HepG2 (cell line): ENCODE measurements around the gene FGFR1OP2.

ENCODE experiments used
- CTCF ChIP-seq: sonication (generic); formaldehyde crosslinking; IDR thresholded peaks from 2 replicates; pipeline ENCODE4 v1.5.0; 2020; ENCODE audit warnings: mild to moderate bottlenecking, missing genetic modification reagents, moderate library complexity
- MAX ChIP-seq: IDR thresholded peaks from 2 replicates; pipeline ENCODE4 v1.6.1; 2012; ENCODE audit warnings: inconsistent platforms
- SMAD9 ChIP-seq: sonication (generic); formaldehyde crosslinking; IDR thresholded peaks from 2 replicates; pipeline ENCODE4 v1.5.1; 2020; ENCODE audit warnings: mild to moderate bottlenecking, missing genetic modification reagents
- TAF15 ChIP-seq: fragments of 200-400 bp; formaldehyde crosslinking; IDR thresholded peaks from one replicate; pipeline ENCODE4 v1.6.1; 2018; ENCODE audit warnings: mild to moderate bottlenecking, low read depth, low read length; ENCODE audit not compliant: poor library complexity, severe bottlenecking
- ZFX ChIP-seq: sonication (generic); formaldehyde crosslinking; IDR thresholded peaks from 2 replicates; pipeline ENCODE4 v1.4.0; 2020; ENCODE audit warnings: mild to moderate bottlenecking, low read depth, missing genetic modification reagents, moderate library complexity
- ZNF354B ChIP-seq: sonication (generic); formaldehyde crosslinking; IDR thresholded peaks from 2 replicates; pipeline ENCODE4 v1.8.0; 2022; ENCODE audit warnings: mild to moderate bottlenecking, missing genetic modification reagents

- TF ChIP-seq SMAD9 (CRISPR knock-in tag), result no peak
- TF ChIP-seq ZNF354B, result no peak
- TF ChIP-seq MAX, result no peak
- TF ChIP-seq CTCF (CRISPR knock-in tag), result no peak
- TF ChIP-seq TAF15, result no peak
- TF ChIP-seq ZFX (CRISPR knock-in tag), result no peak
These were observed 47.5 kb upstream of the FGFR1OP2 start for GRCh38 chr12:26890784-26891183.
